ENCODE results near the gene FANCC.

DNA sequence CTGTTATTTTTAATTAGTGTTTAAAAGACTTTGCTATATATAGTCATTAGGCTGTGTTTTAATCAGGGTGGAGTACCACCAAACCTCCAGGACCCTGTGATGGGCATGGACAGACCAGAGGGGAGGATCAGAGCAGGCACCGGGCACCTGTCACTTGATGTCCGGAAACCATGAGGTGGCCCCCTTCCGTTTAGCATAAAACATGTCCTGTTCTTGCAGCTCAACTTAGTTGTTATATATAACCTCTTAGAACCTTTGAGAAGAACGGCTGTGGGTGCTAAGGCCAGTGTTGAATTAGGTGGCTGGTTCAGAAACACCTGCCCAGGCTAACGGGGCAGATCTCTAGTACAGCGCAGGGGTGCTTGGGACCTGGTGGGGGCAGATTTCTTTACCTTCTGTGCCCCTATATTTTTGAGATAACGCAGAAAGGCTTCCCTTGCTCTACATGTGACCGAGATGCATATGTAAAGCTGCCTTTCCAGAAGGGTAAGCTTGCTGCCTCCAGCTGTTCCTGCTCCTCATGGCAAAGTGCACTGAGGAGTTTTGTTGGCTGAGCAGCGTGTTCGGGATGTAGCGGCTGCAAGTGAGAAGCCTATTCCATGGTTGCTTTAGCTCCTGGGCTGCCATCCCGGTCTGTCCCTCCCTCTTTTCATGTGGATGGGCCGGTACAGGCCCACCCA lies 255.5 kb downstream of the FANCC start:
- TF ChIP-seq, protein P1, sequence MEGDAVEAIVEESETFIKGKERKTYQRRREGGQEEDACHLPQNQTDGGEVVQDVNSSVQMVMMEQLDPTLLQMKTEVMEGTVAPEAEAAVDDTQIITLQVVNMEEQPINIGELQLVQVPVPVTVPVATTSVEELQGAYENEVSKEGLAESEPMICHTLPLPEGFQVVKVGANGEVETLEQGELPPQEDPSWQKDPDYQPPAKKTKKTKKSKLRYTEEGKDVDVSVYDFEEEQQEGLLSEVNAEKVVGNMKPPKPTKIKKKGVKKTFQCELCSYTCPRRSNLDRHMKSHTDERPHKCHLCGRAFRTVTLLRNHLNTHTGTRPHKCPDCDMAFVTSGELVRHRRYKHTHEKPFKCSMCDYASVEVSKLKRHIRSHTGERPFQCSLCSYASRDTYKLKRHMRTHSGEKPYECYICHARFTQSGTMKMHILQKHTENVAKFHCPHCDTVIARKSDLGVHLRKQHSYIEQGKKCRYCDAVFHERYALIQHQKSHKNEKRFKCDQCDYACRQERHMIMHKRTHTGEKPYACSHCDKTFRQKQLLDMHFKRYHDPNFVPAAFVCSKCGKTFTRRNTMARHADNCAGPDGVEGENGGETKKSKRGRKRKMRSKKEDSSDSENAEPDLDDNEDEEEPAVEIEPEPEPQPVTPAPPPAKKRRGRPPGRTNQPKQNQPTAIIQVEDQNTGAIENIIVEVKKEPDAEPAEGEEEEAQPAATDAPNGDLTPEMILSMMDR (IDR thresholded peaks at IDR 0.05): no peak
- no peak for TF ChIP-seq POLR2A (IDR thresholded peaks at IDR 0.05)
